Endodermal cell (in vitro differentiated cells): ENCODE results near the gene MTR. TPM values are rescaled to one million over a fixed set of nuclear protein-coding genes. Genes with fewer than 3 reads are reported as not detected.

Experiments used
- DNase-seq: peaks from one replicate; pipeline ENCODE4 v3.0.0-alpha.2; 2017
- H3K27ac ChIP-seq: 2 replicates; pipeline ENCODE4 v1.5.1; 2013; ENCODE audit warnings: mild to moderate bottlenecking, low read depth, low read length, moderate library complexity
- H3K27me3 ChIP-seq: 2 replicates; pipeline ENCODE4 v1.6.1; 2013; ENCODE audit warnings: mild to moderate bottlenecking, low read length, moderate library complexity; ENCODE audit not compliant: insufficient read depth, control insufficient read depth, poor library complexity, severe bottlenecking
- H3K36me3 ChIP-seq: 2 replicates; pipeline ENCODE4 v1.7.0; 2013; ENCODE audit warnings: mild to moderate bottlenecking, low read length, moderate library complexity; ENCODE audit not compliant: control insufficient read depth, insufficient read depth
- H3K4me1 ChIP-seq: one replicate; pipeline ENCODE4 v1.7.0; 2013; ENCODE audit warnings: low read length; ENCODE audit not compliant: control insufficient read depth, insufficient read depth
- H3K4me3 ChIP-seq: 2 replicates; pipeline ENCODE4 v1.5.1; 2013; ENCODE audit warnings: mild to moderate bottlenecking, low read length, moderate library complexity
- H3K9ac ChIP-seq: 2 replicates; pipeline ENCODE4 v1.6.1; 2013; ENCODE audit warnings: mild to moderate bottlenecking, low read length, moderate library complexity; ENCODE audit not compliant: poor library complexity, severe bottlenecking; ENCODE audit errors: extremely low read depth
- H3K9me3 ChIP-seq: 2 replicates; pipeline ENCODE4 v1.6.1; 2013; ENCODE audit warnings: mild to moderate bottlenecking, low read length, moderate library complexity; ENCODE audit not compliant: control insufficient read depth
- H3K27ac Mint-ChIP-seq: 2 replicates; pipeline ENCODE4 v1.8.0; 2020; ENCODE audit warnings: mixed read lengths
- H3K27me3 Mint-ChIP-seq: 2 replicates; pipeline ENCODE4 v1.8.0; 2021; ENCODE audit warnings: mild to moderate bottlenecking, mixed read lengths; ENCODE audit not compliant: insufficient read depth
- H3K36me3 Mint-ChIP-seq: 2 replicates; pipeline ENCODE4 v1.8.0; 2020; ENCODE audit warnings: low read depth, mixed read lengths
- H3K4me1 Mint-ChIP-seq: 2 replicates; pipeline ENCODE4 v1.8.0; 2020; ENCODE audit warnings: mixed read lengths
- H3K4me3 Mint-ChIP-seq: 2 replicates; pipeline ENCODE4 v1.8.0; 2020; ENCODE audit warnings: mild to moderate bottlenecking, moderate library complexity, mixed read lengths
- H3K9me3 Mint-ChIP-seq: 2 replicates; pipeline ENCODE4 v1.8.0; 2020; ENCODE audit warnings: mild to moderate bottlenecking, mixed read lengths
- CTCF ChIP-seq: fragments of 200-600 bp; sonication (generic); conservative IDR thresholded peaks from 2 replicates; pipeline ENCODE4 v1.5.0; 2021; ENCODE audit warnings: antibody characterized with exemption, mild to moderate bottlenecking
- WGBS, 2 experiments: methylation state at CpG; one replicate each; pipeline versions ENCODE4 v1.1.5 to v1.1.7; 2013; ENCODE audit warnings: missing lambda C conversion rate in 2 of 2, mixed read lengths in 1 of 2; ENCODE audit not compliant: insufficient coverage in 1 of 2, insufficient read length in 1 of 2; 5-methylcytosine and 5-hydroxymethylcytosine counted together
- total RNA-seq, 2 donors: library from RNA; stranded (reverse); fragmentation: NEBNext Ultra II Directional in 1 of 2; extraction: Animal tissue kit (Norgen Biotek cat#: 25700) in 1 of 2; gene quantifications; 2 replicates in 1 of 2; 3 replicates in 1 of 2; pipeline ENCODE4 v1.2.1, GENCODE V29; 2021

The MTR gene
- total RNA-seq, 2 donors from 2014 or later, result 28.5 to 29.5 TPM

- Mint-ChIP-seq H3K27ac (no peak overlapping the region), H3K36me3 (peaks cover 3% of the 10 kb centered on the region), H3K4me1 (no peaks in the 10 kb centered on the region), H3K4me3 (no peak overlapping the region), H3K9me3 (peaks cover 37% of the 10 kb centered on the region), H3K27me3 (no peaks in the 10 kb centered on the region)
- TF ChIP-seq CTCF, result no peak
- H3K9me3 ChIP-seq, result peaks cover 39% of the 10 kb centered on the region
- H3K9ac ChIP-seq, result no peak overlapping the region
- H3K4me3 ChIP-seq, result no peak overlapping the region
- DNase-seq, result no peak
- no peaks in the 10 kb centered on the region for H3K36me3 ChIP-seq
- H3K4me1 ChIP-seq, result no peaks in the 10 kb centered on the region
- H3K27me3 ChIP-seq, result no peaks in the 10 kb centered on the region
- no peak overlapping the region for H3K27ac ChIP-seq
- 80 to 83% methylated on average over 1 of the region's 2 CpGs for WGBS, 2 experiments
Measured at GRCh38 chr1:236913371-236914037, 118.4 kb downstream of the MTR start.

DNA sequence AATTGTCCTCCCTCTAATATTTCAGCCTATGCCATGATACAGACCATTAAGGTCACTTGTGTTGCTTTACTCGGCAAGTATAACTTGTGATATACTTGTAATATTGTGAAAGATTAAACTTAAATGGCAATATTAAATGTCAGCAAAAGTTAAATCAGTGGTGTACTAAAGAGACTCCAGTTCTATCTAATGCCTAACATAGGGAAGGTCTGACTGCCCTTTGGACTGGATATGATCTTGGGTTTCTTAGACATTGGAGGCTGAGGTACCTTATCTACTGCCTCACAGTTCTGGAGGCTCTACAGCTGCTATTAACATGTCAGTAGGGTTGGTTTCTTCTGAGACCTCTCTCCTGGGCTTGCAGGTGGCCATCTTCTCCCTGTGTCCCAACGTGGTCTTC is 119.3 kb downstream of the MTR start:
- Histone ChIP-seq H3K4me3 (no peak overlapping the region), H3K9ac (no peak overlapping the region), H3K27me3 (no peaks in the 10 kb centered on the region), H3K9me3 (peaks cover 34% of the 10 kb centered on the region), H3K27ac (no peak overlapping the region), H3K4me1 (no peaks in the 10 kb centered on the region), H3K36me3 (no peaks in the 10 kb centered on the region)
- WGBS, 2 experiments, result 92% methylated on average over 2 of the region's 2 CpGs; no CpG with 5 or more reads in 1 of the 2 experiments
- Mint-ChIP-seq H3K27ac (no peak overlapping the region), H3K4me3 (no peak overlapping the region), H3K36me3 (peaks cover 3% of the 10 kb centered on the region), H3K9me3 (peaks cover 37% of the 10 kb centered on the region), H3K4me1 (no peaks in the 10 kb centered on the region), H3K27me3 (no peaks in the 10 kb centered on the region)
- no peak for DNase-seq
- TF ChIP-seq CTCF, result no peak

- no peaks in the 10 kb centered on the region for H3K27me3 Mint-ChIP-seq
- peaks cover 37% of the 10 kb centered on the region for H3K9me3 Mint-ChIP-seq
Measured at GRCh38 chr1:236916131-236916800, 121.2 kb downstream of the MTR start.

More at GRCh38 chr1:236916131-236916800, 121.2 kb downstream of the MTR start:
- H3K36me3 ChIP-seq, result no peaks in the 10 kb centered on the region
- no peaks in the 10 kb centered on the region for H3K4me1 ChIP-seq
- H3K4me3 Mint-ChIP-seq, result no peak overlapping the region
- H3K9me3 ChIP-seq, result peaks cover 32% of the 10 kb centered on the region
- H3K9ac ChIP-seq, result no peak overlapping the region
- H3K4me3 ChIP-seq, result no peak overlapping the region
- TF ChIP-seq CTCF, result no peak
- H3K4me1 Mint-ChIP-seq, result no peaks in the 10 kb centered on the region
- H3K27me3 ChIP-seq, result no peaks in the 10 kb centered on the region
- no peak for DNase-seq
- H3K36me3 Mint-ChIP-seq, result peaks cover 3% of the 10 kb centered on the region
- no peak overlapping the region for H3K27ac ChIP-seq
- H3K27ac Mint-ChIP-seq, result no peak overlapping the region
- 84 to 95% methylated on average over 2 to 5 of the region's 5 CpGs for WGBS, 2 experiments
